Liver (tissue), 9 donors: ENCODE results near the gene ZNF865. TPM values are rescaled to one million over a fixed set of nuclear protein-coding genes. Genes with fewer than 3 reads are reported as not detected.

Experiments used
- DNase-seq: peaks from one replicate; pipeline ENCODE4 v3.0.0-alpha.2; 2017; ENCODE audit warnings: low spot score
- H3K27ac ChIP-seq, 2 donors: one replicate each; pipeline ENCODE4 v1.7.0; 2013; ENCODE audit warnings: inconsistent platforms in 2 of 2, low read length in 2 of 2, control low read depth in 1 of 2, low read depth in 1 of 2, mild to moderate bottlenecking in 1 of 2
- H3K27me3 ChIP-seq, 4 donors: one replicate each; pipeline versions ENCODE4 v1.6.1 to v1.7.0; 2013; ENCODE audit warnings: low read length in 3 of 4, inconsistent platforms in 1 of 4, mild to moderate bottlenecking in 1 of 4, moderate library complexity in 1 of 4; ENCODE audit not compliant: control insufficient read depth in 4 of 4, insufficient read depth in 4 of 4
- H3K36me3 ChIP-seq, 4 donors: one replicate each; pipeline versions ENCODE4 v1.6.1 to v1.7.0; 2013; ENCODE audit warnings: low read length in 3 of 4, mild to moderate bottlenecking in 3 of 4, low read depth in 1 of 4, moderate library complexity in 1 of 4; ENCODE audit not compliant: control insufficient read depth in 4 of 4, insufficient read depth in 3 of 4
- H3K4me1 ChIP-seq, 4 donors: one replicate each; pipeline versions ENCODE4 v1.6.1 to v1.7.0; 2013; ENCODE audit warnings: low read length in 3 of 4, mild to moderate bottlenecking in 3 of 4, moderate library complexity in 1 of 4; ENCODE audit not compliant: control insufficient read depth in 4 of 4, insufficient read depth in 4 of 4
- H3K4me3 ChIP-seq, 3 donors: one replicate each; pipeline versions ENCODE4 v1.6.1 to v1.7.0; 2013; ENCODE audit warnings: low read length in 3 of 3, control low read depth in 1 of 3, low read depth in 1 of 3, mild to moderate bottlenecking in 1 of 3
- H3K9ac ChIP-seq, 2 donors: one replicate each; pipeline ENCODE4 v1.7.0; 2013; ENCODE audit warnings: low read length in 2 of 2, mild to moderate bottlenecking in 2 of 2, moderate library complexity in 2 of 2, control low read depth in 1 of 2, low read depth in 1 of 2
- H3K9me3 ChIP-seq, 4 donors: one replicate each; pipeline versions ENCODE4 v1.6.1 to v1.7.0; 2013; ENCODE audit warnings: low read length in 3 of 4; ENCODE audit not compliant: control insufficient read depth in 4 of 4
- EGR1 ChIP-seq, 2 donors: IDR thresholded peaks; 2 replicates each; pipeline ENCODE4 v1.6.1; 2016 to 2018; ENCODE audit warnings: antibody characterized with exemption in 2 of 2, low read depth in 2 of 2
- FOXA2 ChIP-seq: IDR thresholded peaks from 2 replicates; pipeline ENCODE4 v1.6.1; 2016; ENCODE audit warnings: antibody characterized with exemption
- GABPA ChIP-seq, 2 donors: IDR thresholded peaks in 1 of 2; conservative IDR thresholded peaks in 1 of 2; 2 replicates each; pipeline ENCODE4 v1.6.1; 2016; ENCODE audit warnings: antibody characterized with exemption in 2 of 2, mild to moderate bottlenecking in 1 of 2, moderate library complexity in 1 of 2
- HNF4A ChIP-seq, 2 donors: conservative IDR thresholded peaks; 2 replicates each; pipeline ENCODE4 v1.6.1; 2016; ENCODE audit warnings: antibody characterized with exemption in 2 of 2, mild to moderate bottlenecking in 2 of 2
- JUND ChIP-seq, 2 donors: IDR thresholded peaks; 2 replicates each; pipeline ENCODE4 v1.6.1; 2016; ENCODE audit warnings: antibody characterized with exemption in 2 of 2
- NR2F2 ChIP-seq: IDR thresholded peaks from 2 replicates; pipeline ENCODE4 v1.6.1; 2016; ENCODE audit warnings: antibody characterized with exemption
- RAD21 ChIP-seq, 2 donors: IDR thresholded peaks; 2 replicates each; pipeline ENCODE4 v1.6.1; 2016; ENCODE audit warnings: antibody characterized with exemption in 2 of 2, mild to moderate bottlenecking in 2 of 2
- REST ChIP-seq: IDR thresholded peaks from 2 replicates; pipeline ENCODE4 v1.6.1; 2016; ENCODE audit warnings: antibody characterized with exemption, mild to moderate bottlenecking
- SP1 ChIP-seq: IDR thresholded peaks from 2 replicates; pipeline ENCODE4 v1.6.1; 2018; ENCODE audit warnings: antibody characterized with exemption, mild to moderate bottlenecking
- TAF1 ChIP-seq: conservative IDR thresholded peaks from 2 replicates; pipeline ENCODE4 v1.6.1; 2016; ENCODE audit warnings: antibody characterized with exemption, mild to moderate bottlenecking
- YY1 ChIP-seq: IDR thresholded peaks from 2 replicates; pipeline ENCODE4 v1.6.1; 2016; ENCODE audit warnings: antibody characterized with exemption, mild to moderate bottlenecking
- WGBS: extraction: QIAGEN DNeasy Blood & Tissue Kit; methylation state at CpG from one replicate; pipeline ENCODE4 v1.1.7; 2013; 5-methylcytosine and 5-hydroxymethylcytosine counted together
- polyA plus RNA-seq, 2 donors: library from polyadenylated mRNA; stranded (reverse) in 1 of 2; unstranded in 1 of 2; fragments of 200-250 nt in 1 of 2; fragments of >200 nt in 1 of 2; fragmentation: Nextera tagmentation in 1 of 2; extraction: Ambion mirVana in 1 of 2; gene quantifications; one replicate each; pipeline versions ENCODE4 v1.2.1 to v1.2.3, GENCODE V29; 2013 to 2015
- total RNA-seq, 2 donors: library from RNA; depleted of rRNA; stranded (reverse); fragments of >200 nt; gene quantifications; one replicate each; pipeline ENCODE4 v1.2.3, GENCODE V29; 2014
- TF ChIP-seq, protein P1 (sequence below): IDR thresholded peaks from 2 replicates; pipeline ENCODE4 v1.6.1; 2016; ENCODE audit warnings: antibody characterized with exemption
- donor health status: healthy.
- donor health status: healthy.
- donor health status: healthy.
- donor health status: healthy.
- donor health status: healthy.

Gene ZNF865
- total and polyA plus RNA-seq, 4 donors = 0.38 to 3.1 (median 1.6) TPM

GRCh38 chr19:55646889-55647731 lies 41.7 kb downstream of the ZNF865 start:
- Histone ChIP-seq H3K4me3 (peak overlapping the region; percentile 66 to 89 (median 86)), H3K27me3 (no peaks in the 10 kb centered on the region), H3K9me3 (no peaks in the 10 kb centered on the region), H3K9ac (peak overlapping the region; percentile 71 to 87), H3K36me3 (peaks cover 0 to 9% (median under 1%) of the 10 kb centered on the region in 4 donors), H3K27ac (peak overlapping the region; percentile 75 to 86), H3K4me1 (peaks cover 22 to 52% (median 44%) of the 10 kb centered on the region in 4 donors)
- WGBS = 49% methylated on average over 14 of the region's 14 CpGs
- DNase-seq = no peak
- no peak for TF ChIP-seq JUND (IDR thresholded peaks at IDR 0.05)
- no peak for TF ChIP-seq NR2F2
- no peak for TF ChIP-seq FOXA2
- TF ChIP-seq TAF1 = no peak
- no peak for TF ChIP-seq REST
- TF ChIP-seq GABPA (IDR thresholded peaks at IDR 0.05 in 1 of 2, conservative IDR thresholded peaks at IDR 0.05 in 1 of 2) = no peak
- no peak for TF ChIP-seq RAD21 (IDR thresholded peaks at IDR 0.05)

- H3K36me3 ChIP-seq = peaks cover 0 to 9% (median under 1%) of the 10 kb centered on the region in 4 donors
- H3K4me3 ChIP-seq = peak within 1 kb of the TSS; percentile 66 to 89 (median 86)
- TF ChIP-seq YY1 = peak; percentile 44
- peak in 1 of 2 donors; percentile 77 for TF ChIP-seq EGR1 (IDR thresholded peaks at IDR 0.05; ENCODE audit: low read depth in 2 of 2)
- no peak for TF ChIP-seq RAD21 (IDR thresholded peaks at IDR 0.05)
- peak within 1 kb of the TSS; percentile 75 to 86 for H3K27ac ChIP-seq
- H3K9ac ChIP-seq = peak within 1 kb of the TSS; percentile 71 to 87
- DNase-seq = peak; percentile 70
- WGBS = 2% methylated on average over 87 of the region's 87 CpGs
- H3K4me1 ChIP-seq = peaks cover 15 to 44% (median 36%) of the 10 kb centered on the region in 4 donors
- no peaks in the 10 kb centered on the region for H3K9me3 ChIP-seq
- no peaks in the 10 kb centered on the region for H3K27me3 ChIP-seq
These were observed 42.5 kb downstream of the ZNF865 start, which contains the start of gene CCDC106 for GRCh38 chr19:55647732-55648584. Gene CCDC106 (plus strand): TSS chr19:55648212. CDS start chr19:55649047, 835 bp downstream.

DNA sequence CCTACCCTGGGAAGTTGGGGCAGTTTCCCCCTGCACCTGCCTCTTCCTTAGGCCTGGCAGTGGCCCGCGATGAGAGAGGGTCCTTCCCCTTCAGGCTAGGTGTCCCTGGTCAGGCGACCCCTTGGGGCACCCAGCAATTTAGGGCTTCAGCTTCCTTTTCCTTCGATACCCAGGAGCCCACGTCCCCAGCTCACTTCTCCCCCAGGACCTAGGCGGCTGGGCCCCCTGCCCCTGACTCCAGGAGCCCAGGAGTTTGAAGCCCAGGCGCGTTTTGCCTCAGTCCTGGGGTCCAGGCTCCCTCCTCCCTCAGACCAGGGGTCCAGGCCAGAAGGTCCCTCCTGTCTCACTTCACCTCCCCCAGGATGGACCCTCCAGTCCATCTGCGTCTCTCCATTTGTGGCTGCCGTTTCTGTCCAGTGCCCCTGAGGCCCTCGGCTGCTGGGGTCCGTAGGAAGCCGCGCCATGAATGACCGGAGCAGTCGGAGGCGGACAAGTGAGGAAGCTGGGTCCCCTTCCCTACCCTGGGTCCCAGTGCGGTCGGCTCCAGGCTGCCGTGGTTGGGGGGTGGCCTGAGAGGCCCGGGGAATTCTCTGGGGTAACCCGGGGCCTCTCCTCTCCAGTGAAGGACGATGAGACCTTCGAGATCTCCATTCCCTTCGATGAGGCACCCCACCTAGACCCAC lies 43.3 kb downstream of the ZNF865 start:
- no peaks in the 10 kb centered on the region for H3K9me3 ChIP-seq
- peaks cover 0 to 9% (median under 1%) of the 10 kb centered on the region in 4 donors for H3K36me3 ChIP-seq
- H3K27ac ChIP-seq = peak overlapping the region; percentile 75 to 86
- no peaks in the 10 kb centered on the region for H3K27me3 ChIP-seq
- no peak for DNase-seq
- H3K4me1 ChIP-seq = peaks cover 13 to 42% (median 32%) of the 10 kb centered on the region in 4 donors
- H3K4me3 ChIP-seq = peak overlapping the region; percentile 66 to 89 (median 86)
- H3K9ac ChIP-seq = peak overlapping the region; percentile 31 to 71
- WGBS = 57% methylated on average over 25 of the region's 25 CpGs
- TF ChIP-seq, protein P1, sequence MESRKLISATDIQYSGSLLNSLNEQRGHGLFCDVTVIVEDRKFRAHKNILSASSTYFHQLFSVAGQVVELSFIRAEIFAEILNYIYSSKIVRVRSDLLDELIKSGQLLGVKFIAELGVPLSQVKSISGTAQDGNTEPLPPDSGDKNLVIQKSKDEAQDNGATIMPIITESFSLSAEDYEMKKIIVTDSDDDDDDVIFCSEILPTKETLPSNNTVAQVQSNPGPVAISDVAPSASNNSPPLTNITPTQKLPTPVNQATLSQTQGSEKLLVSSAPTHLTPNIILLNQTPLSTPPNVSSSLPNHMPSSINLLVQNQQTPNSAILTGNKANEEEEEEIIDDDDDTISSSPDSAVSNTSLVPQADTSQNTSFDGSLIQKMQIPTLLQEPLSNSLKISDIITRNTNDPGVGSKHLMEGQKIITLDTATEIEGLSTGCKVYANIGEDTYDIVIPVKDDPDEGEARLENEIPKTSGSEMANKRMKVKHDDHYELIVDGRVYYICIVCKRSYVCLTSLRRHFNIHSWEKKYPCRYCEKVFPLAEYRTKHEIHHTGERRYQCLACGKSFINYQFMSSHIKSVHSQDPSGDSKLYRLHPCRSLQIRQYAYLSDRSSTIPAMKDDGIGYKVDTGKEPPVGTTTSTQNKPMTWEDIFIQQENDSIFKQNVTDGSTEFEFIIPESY = no peak
- no peak for TF ChIP-seq GABPA (IDR thresholded peaks at IDR 0.05 in 1 of 2, conservative IDR thresholded peaks at IDR 0.05 in 1 of 2)
- no peak for TF ChIP-seq SP1
- no peak for TF ChIP-seq HNF4A (conservative IDR thresholded peaks at IDR 0.05)
- TF ChIP-seq REST = no peak
